SK-N-SH treated with all-trans-retinoic acid at 6 μM for 48 hours (cell line): Measurements from ENCODE around the gene S100A5.
"Not testable (repeated sequence)": the region's sequence is repeated elsewhere in the genome, so short reads cannot be mapped to it uniquely, and the experiment has no call there.

ENCODE experiments used
- ATAC-seq: fragments of 200-7000 bp; cut with Tn5 transposase; 3 replicates; pipeline ENCODE4 v1.9.1; 2020; ENCODE audit warnings: mild to moderate bottlenecking, moderate library complexity
- ARNTL ChIP-seq: fragments of 450-650 bp; formaldehyde crosslinking; IDR thresholded peaks from 2 replicates; pipeline ENCODE4 v1.5.0; 2020; ENCODE audit warnings: low read depth, mild to moderate bottlenecking, moderate library complexity, borderline replicate concordance
- BACH2 ChIP-seq: fragments of 250-450 bp; sonication (Bioruptor Pico); IDR thresholded peaks from 2 replicates; pipeline ENCODE4 v1.9.0; 2021; ENCODE audit warnings: mild to moderate bottlenecking, borderline replicate concordance
- ESRRG ChIP-seq: fragments of 250-450 bp; sonication (Bioruptor Pico); IDR thresholded peaks from 2 replicates; pipeline ENCODE4 v1.6.1; 2021; ENCODE audit warnings: mild to moderate bottlenecking
- GLIS3 ChIP-seq: fragments of 250-450 bp; sonication (Bioruptor Pico); IDR thresholded peaks from 2 replicates; pipeline ENCODE4 v1.5.0; 2020; ENCODE audit warnings: mild to moderate bottlenecking, moderate library complexity
- OSR1 ChIP-seq: fragments of 250-450 bp; sonication (Bioruptor Pico); IDR thresholded peaks from 2 replicates; pipeline ENCODE4 v1.8.0; 2022; ENCODE audit warnings: moderate library complexity, mild to moderate bottlenecking, inconsistent platforms
- RARB ChIP-seq: fragments of 250-450 bp; sonication (Bioruptor Pico); IDR thresholded peaks from 2 replicates; pipeline ENCODE4 v1.8.0; 2021; ENCODE audit warnings: mild to moderate bottlenecking, moderate library complexity
- SNAI2 ChIP-seq: fragments of 250-450 bp; sonication (Bioruptor Pico); IDR thresholded peaks from 2 replicates; pipeline ENCODE4 v1.5.0; 2020; ENCODE audit warnings: mild to moderate bottlenecking, moderate library complexity
- TOX ChIP-seq: fragments of 250-450 bp; sonication (Bioruptor Pico); IDR thresholded peaks from 2 replicates; pipeline ENCODE4 v1.8.0; 2021; ENCODE audit warnings: mild to moderate bottlenecking, moderate library complexity, borderline replicate concordance
- ZC3H10 ChIP-seq: fragments of 250-450 bp; sonication (Bioruptor Pico); IDR thresholded peaks from 2 replicates; pipeline ENCODE4 v1.5.1; 2021; ENCODE audit warnings: mild to moderate bottlenecking, moderate library complexity
- ZFP3 ChIP-seq: fragments of 250-450 bp; sonication (Bioruptor Pico); IDR thresholded peaks from 2 replicates; pipeline ENCODE4 v1.5.0; 2020; ENCODE audit warnings: mild to moderate bottlenecking, moderate library complexity
- ZFP30 ChIP-seq: fragments of 450-650 bp; formaldehyde crosslinking; IDR thresholded peaks from 2 replicates; pipeline ENCODE4 v1.5.0; 2022; ENCODE audit warnings: mild to moderate bottlenecking, moderate library complexity
- ZNF565 ChIP-seq: fragments of 450-650 bp; formaldehyde crosslinking; conservative IDR thresholded peaks from 2 replicates; pipeline ENCODE4 v1.5.0; 2020; ENCODE audit warnings: low read depth, mild to moderate bottlenecking, moderate library complexity
- ZNF70 ChIP-seq: fragments of 450-650 bp; formaldehyde crosslinking; IDR thresholded peaks from 2 replicates; pipeline ENCODE4 v1.5.0; 2020; ENCODE audit warnings: mild to moderate bottlenecking, moderate library complexity
- ZNF8 ChIP-seq: fragments of 450-650 bp; formaldehyde crosslinking; IDR thresholded peaks from 2 replicates; pipeline ENCODE4 v1.5.0; 2020; ENCODE audit warnings: mild to moderate bottlenecking, moderate library complexity
- TF ChIP-seq, protein P1 (sequence below): fragments of 250-450 bp; sonication (Bioruptor Pico); IDR thresholded peaks from 2 replicates; pipeline ENCODE4 v1.8.0; 2020; ENCODE audit warnings: mild to moderate bottlenecking, moderate library complexity, borderline replicate concordance
- TF ChIP-seq, protein P2 (sequence below): fragments of 250-450 bp; sonication (Bioruptor Pico); IDR thresholded peaks from 2 replicates; pipeline ENCODE4 v1.8.0; 2021; ENCODE audit warnings: low read depth, mild to moderate bottlenecking, moderate library complexity, borderline replicate concordance
- TF ChIP-seq, protein P3 (sequence below): fragments of 250-450 bp; sonication (Bioruptor Pico); IDR thresholded peaks from 2 replicates; pipeline ENCODE4 v1.5.1; 2020; ENCODE audit warnings: low read depth, mild to moderate bottlenecking, moderate library complexity
- TF ChIP-seq, protein P4 (sequence below): fragments of 250-450 bp; sonication (Bioruptor Pico); IDR thresholded peaks from 2 replicates; pipeline ENCODE4 v1.5.0; 2020; ENCODE audit warnings: mild to moderate bottlenecking, moderate library complexity

The S100A5 gene, protein sequence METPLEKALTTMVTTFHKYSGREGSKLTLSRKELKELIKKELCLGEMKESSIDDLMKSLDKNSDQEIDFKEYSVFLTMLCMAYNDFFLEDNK

DNA sequence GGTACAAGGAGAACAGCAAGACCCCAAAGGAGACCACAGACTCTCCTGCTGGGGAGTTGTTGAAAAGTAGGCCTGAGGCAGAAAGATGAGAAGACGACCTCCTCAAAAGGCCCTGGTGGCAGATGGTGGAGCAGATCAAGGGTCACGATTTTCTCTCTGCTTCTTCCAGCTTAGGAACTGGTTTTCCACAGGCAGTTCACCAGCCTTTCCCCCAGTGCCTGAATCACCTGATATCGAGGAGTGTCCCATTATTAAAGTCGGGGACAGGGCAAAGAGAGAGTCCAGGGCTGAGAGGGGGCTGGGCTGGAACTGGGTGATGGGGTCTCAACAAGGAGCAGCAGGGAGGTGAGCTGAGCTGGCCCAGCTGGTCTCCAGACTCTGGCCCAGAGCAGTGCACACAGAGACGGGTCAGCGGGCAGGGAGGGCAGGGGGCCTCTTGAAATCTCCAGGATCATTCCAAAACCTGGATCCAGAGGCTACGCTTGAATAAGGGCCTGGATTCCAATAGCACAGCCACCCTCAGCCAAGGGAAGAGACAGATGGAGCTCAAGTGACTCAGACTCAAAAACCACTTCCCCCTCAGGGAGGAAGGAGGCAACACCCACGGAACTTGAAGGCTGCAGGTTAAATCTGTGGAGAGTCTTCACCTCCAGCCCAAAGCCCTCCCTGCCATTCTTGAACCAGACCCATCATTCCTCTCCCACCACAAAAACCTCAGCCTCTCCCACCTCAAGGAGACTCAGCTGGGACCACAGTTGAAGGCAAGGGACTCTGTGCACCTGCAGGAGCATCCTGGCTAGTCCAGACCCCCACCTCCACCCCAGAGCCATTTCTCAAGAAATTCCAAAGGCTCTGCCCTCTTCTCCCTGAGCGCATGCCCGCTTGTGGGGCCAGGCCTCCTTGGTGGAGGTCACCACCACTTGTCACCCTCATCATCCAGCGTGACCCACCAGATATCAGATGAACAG is at the start of gene S100A5:
S100A5 (minus strand) TSS at position 541 of the 968 bp plus-strand sequence. CDS start 743 bp downstream, outside the sequence.
- TF ChIP-seq ZFP30 (CRISPR knock-in tag), result no peak
- no peak for TF ChIP-seq RARB (CRISPR knock-in tag)
- TF ChIP-seq, protein P1, sequence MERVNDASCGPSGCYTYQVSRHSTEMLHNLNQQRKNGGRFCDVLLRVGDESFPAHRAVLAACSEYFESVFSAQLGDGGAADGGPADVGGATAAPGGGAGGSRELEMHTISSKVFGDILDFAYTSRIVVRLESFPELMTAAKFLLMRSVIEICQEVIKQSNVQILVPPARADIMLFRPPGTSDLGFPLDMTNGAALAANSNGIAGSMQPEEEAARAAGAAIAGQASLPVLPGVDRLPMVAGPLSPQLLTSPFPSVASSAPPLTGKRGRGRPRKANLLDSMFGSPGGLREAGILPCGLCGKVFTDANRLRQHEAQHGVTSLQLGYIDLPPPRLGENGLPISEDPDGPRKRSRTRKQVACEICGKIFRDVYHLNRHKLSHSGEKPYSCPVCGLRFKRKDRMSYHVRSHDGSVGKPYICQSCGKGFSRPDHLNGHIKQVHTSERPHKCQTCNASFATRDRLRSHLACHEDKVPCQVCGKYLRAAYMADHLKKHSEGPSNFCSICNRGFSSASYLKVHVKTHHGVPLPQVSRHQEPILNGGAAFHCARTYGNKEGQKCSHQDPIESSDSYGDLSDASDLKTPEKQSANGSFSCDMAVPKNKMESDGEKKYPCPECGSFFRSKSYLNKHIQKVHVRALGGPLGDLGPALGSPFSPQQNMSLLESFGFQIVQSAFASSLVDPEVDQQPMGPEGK (CRISPR knock-in tag), result no peak
- TF ChIP-seq, protein P2, sequence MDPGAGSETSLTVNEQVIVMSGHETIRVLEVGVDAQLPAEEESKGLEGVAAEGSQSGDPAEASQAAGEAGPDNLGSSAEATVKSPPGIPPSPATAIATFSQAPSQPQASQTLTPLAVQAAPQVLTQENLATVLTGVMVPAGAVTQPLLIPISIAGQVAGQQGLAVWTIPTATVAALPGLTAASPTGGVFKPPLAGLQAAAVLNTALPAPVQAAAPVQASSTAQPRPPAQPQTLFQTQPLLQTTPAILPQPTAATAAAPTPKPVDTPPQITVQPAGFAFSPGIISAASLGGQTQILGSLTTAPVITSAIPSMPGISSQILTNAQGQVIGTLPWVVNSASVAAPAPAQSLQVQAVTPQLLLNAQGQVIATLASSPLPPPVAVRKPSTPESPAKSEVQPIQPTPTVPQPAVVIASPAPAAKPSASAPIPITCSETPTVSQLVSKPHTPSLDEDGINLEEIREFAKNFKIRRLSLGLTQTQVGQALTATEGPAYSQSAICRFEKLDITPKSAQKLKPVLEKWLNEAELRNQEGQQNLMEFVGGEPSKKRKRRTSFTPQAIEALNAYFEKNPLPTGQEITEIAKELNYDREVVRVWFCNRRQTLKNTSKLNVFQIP, result no peak
- TF ChIP-seq ZFP3 (CRISPR knock-in tag), result no peak
- no peak for TF ChIP-seq SNAI2 (CRISPR knock-in tag)
- TF ChIP-seq, protein P3, sequence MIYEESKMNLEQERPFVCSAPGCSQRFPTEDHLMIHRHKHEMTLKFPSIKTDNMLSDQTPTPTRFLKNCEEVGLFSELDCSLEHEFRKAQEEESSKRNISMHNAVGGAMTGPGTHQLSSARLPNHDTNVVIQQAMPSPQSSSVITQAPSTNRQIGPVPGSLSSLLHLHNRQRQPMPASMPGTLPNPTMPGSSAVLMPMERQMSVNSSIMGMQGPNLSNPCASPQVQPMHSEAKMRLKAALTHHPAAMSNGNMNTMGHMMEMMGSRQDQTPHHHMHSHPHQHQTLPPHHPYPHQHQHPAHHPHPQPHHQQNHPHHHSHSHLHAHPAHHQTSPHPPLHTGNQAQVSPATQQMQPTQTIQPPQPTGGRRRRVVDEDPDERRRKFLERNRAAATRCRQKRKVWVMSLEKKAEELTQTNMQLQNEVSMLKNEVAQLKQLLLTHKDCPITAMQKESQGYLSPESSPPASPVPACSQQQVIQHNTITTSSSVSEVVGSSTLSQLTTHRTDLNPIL (CRISPR knock-in tag), result no peak
- TF ChIP-seq ZNF8 (CRISPR knock-in tag), result no peak
- TF ChIP-seq ESRRG (CRISPR knock-in tag), result no peak
- no peak for TF ChIP-seq TOX (CRISPR knock-in tag)
- no peak for TF ChIP-seq ARNTL (CRISPR knock-in tag)
- TF ChIP-seq ZNF565 (CRISPR knock-in tag), result no peak
- no peak for TF ChIP-seq OSR1 (CRISPR knock-in tag)
- no peak for TF ChIP-seq ZC3H10 (CRISPR knock-in tag)
- TF ChIP-seq BACH2 (CRISPR knock-in tag), result no peak
- TF ChIP-seq ZNF70 (CRISPR knock-in tag), result no peak
- ATAC-seq, result no peak

DNA sequence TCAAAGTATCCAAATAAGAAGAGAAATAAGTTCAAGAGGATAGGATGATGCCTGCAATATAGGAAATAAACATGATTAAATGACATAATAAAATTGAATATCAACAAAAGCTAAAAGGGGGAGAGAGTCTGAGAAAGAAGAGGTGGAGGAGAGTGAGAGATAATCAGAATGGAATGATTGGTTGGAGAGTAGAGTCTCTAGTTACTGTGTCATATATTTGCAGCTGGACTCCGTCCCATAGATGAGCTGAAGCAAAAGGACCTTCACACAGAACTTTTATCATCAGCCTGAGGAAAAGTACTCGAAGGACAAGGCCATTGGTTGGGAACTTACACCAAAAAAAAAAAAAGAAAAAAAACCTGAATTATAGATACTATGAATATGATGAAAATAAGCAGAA is 47.7 kb upstream of the S100A5 start:
- ATAC-seq, result no peak
- TF ChIP-seq, protein P4, sequence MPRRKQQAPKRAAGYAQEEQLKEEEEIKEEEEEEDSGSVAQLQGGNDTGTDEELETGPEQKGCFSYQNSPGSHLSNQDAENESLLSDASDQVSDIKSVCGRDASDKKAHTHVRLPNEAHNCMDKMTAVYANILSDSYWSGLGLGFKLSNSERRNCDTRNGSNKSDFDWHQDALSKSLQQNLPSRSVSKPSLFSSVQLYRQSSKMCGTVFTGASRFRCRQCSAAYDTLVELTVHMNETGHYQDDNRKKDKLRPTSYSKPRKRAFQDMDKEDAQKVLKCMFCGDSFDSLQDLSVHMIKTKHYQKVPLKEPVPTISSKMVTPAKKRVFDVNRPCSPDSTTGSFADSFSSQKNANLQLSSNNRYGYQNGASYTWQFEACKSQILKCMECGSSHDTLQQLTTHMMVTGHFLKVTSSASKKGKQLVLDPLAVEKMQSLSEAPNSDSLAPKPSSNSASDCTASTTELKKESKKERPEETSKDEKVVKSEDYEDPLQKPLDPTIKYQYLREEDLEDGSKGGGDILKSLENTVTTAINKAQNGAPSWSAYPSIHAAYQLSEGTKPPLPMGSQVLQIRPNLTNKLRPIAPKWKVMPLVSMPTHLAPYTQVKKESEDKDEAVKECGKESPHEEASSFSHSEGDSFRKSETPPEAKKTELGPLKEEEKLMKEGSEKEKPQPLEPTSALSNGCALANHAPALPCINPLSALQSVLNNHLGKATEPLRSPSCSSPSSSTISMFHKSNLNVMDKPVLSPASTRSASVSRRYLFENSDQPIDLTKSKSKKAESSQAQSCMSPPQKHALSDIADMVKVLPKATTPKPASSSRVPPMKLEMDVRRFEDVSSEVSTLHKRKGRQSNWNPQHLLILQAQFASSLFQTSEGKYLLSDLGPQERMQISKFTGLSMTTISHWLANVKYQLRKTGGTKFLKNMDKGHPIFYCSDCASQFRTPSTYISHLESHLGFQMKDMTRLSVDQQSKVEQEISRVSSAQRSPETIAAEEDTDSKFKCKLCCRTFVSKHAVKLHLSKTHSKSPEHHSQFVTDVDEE, result no peak
- no peak for TF ChIP-seq GLIS3 (CRISPR knock-in tag)
- no peak for TF ChIP-seq ZFP30 (CRISPR knock-in tag)
- no peak for TF ChIP-seq RARB (CRISPR knock-in tag)
- no peak for TF ChIP-seq TOX (CRISPR knock-in tag)
- no peak for TF ChIP-seq SNAI2 (CRISPR knock-in tag)
- TF ChIP-seq, protein P2, result no peak
- no peak for TF ChIP-seq ZNF565 (CRISPR knock-in tag)
- no peak for TF ChIP-seq ESRRG (CRISPR knock-in tag)

DNA sequence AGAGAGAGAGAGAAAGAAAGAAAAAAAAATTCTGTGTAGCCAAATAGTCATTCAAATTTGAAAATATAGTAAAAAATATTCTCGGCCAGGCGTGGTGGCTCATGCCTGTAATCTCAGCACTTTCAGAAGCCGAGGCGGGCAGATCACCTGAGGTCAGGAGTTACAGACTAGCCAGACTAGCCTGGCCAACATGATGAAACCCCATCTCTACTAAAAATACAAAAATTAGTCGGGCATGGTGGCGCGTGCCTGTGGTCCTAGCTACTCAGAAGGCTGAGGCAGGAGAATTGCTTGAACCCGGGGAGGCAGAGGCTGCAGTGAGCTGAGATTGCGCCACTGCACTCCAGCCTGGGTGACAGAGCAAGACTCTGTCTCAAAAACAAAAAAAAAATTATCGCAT is 47.3 kb upstream of the S100A5 start:
- ATAC-seq, result not testable (repeated sequence)
